Measurements from ENCODE around the gene CCDC188.

CCDC188 gene

GRCh38 chr22:20115691-20116375 is 35.0 kb downstream of the CCDC188 start, which contains the start of gene RANBP1:
Gene RANBP1 (plus strand): TSS chr22:20116104. CDS start chr22:20116185, 81 bp downstream.
- peak within 1 kb of the TSS; percentile 84 for H3K4me3 ChIP-seq (ENCODE audit: control insufficient read depth, low read depth, low read length)
- no peak for TF ChIP-seq CTCF (IDR thresholded peaks at IDR 0.05; ENCODE audit: control insufficient read depth, insufficient read depth, low read depth, low read length, missing control alignments)
- no peak for DNase-seq (ENCODE audit: low read depth)

- DNase-seq (ENCODE audit: low read depth) = no peak
- no peak overlapping the region for H3K4me3 ChIP-seq (ENCODE audit: control insufficient read depth, low read depth, low read length)
- TF ChIP-seq CTCF (IDR thresholded peaks at IDR 0.05; ENCODE audit: control insufficient read depth, insufficient read depth, low read depth, low read length, missing control alignments) = no peak
Observed at GRCh38 chr22:20114506-20115475, 36.1 kb downstream of the CCDC188 start.

GRCh38 chr22:20113551-20114310 is 37.1 kb downstream of the CCDC188 start:
- TF ChIP-seq CTCF (IDR thresholded peaks at IDR 0.05; ENCODE audit: control insufficient read depth, insufficient read depth, low read depth, low read length, missing control alignments) = no peak
- no peak overlapping the region for H3K4me3 ChIP-seq (ENCODE audit: control insufficient read depth, low read depth, low read length)
- DNase-seq (ENCODE audit: low read depth) = no peak

- H3K4me3 ChIP-seq (ENCODE audit: control insufficient read depth, low read depth, low read length) = no peak overlapping the region
- TF ChIP-seq CTCF (IDR thresholded peaks at IDR 0.05; ENCODE audit: control insufficient read depth, insufficient read depth, low read depth, low read length, missing control alignments) = no peak
- no peak for DNase-seq (ENCODE audit: low read depth)
Observed at GRCh38 chr22:20112623-20113511, 38.0 kb downstream of the CCDC188 start.

- no peak overlapping the region for H3K4me3 ChIP-seq (ENCODE audit: control insufficient read depth, low read depth, low read length)
- no peak for TF ChIP-seq CTCF (IDR thresholded peaks at IDR 0.05; ENCODE audit: control insufficient read depth, insufficient read depth, low read depth, low read length, missing control alignments)
- no peak for DNase-seq (ENCODE audit: low read depth)
Observed at GRCh38 chr22:20111689-20112622, 38.9 kb downstream of the CCDC188 start.
